GM12874 (cell line): ENCODE measurements around the gene KRT76.

Experiments used
- CTCF ChIP-seq: IDR thresholded peaks from 2 replicates; pipeline ENCODE4 v1.5.1; 2011; ENCODE audit warnings: low read depth, mild to moderate bottlenecking, control low read depth, low read length, moderate library complexity; ENCODE audit not compliant: insufficient read depth

The KRT76 gene

GRCh38 chr12:52815676-52816588 lies 38.8 kb upstream of the KRT76 start:
- TF ChIP-seq CTCF: no peak

- no peak for TF ChIP-seq CTCF
These were observed 38.0 kb upstream of the KRT76 start for GRCh38 chr12:52815161-52815560.

- no peak for TF ChIP-seq CTCF
These were observed 37.6 kb upstream of the KRT76 start for GRCh38 chr12:52814710-52815155.

- TF ChIP-seq CTCF: no peak
These were observed 37.0 kb upstream of the KRT76 start, which contains the start of gene KRT4 for GRCh38 chr12:52813885-52814709. KRT4 (minus strand) TSS chr12:52814116; CDS start chr12:52814058, 58 bp downstream.

- TF ChIP-seq CTCF: no peak
These were observed 36.2 kb upstream of the KRT76 start for GRCh38 chr12:52813203-52813819.

GRCh38 chr12:52812749-52813148 lies 35.6 kb upstream of the KRT76 start:
- no peak for TF ChIP-seq CTCF

GRCh38 chr12:52812073-52812400 lies 34.9 kb upstream of the KRT76 start:
- no peak for TF ChIP-seq CTCF
